ENCODE data around the gene ALDH9A1.

The ALDH9A1 gene

DNA sequence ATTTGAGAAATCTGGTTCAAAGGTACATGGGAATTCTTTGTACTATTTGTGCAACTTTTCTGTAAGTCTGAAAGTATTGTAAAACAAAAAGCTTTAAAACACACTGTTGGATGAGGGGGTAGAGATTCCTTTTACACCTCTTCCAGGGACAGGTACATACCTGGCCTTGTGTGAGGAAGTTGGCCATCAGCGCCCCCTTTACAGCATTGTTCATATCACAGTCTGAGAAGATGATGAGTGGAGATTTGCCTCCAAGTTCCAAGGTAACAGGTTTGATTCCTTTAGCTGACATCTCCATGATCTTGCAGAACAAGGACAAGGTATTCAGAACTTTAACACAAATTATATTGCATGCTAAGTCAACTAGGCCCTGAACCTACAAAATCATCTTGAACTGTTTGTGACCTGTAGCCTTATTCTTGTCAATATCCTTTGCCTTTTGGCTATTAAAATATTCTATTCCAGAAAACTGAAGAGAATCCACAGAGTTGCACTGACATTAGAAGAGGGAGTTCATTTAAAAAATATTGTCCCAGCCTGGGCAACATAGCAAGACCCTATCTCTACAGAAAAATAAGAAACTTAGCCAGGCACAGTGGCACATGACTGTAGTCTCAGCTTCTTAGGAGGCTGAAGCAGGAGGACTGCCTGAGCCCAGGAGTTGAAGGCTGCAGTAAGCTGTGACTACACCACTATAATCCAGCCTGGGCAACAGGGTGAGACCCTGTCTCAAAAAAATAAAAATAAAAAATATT is 18.9 kb downstream of the ALDH9A1 start:
- Histone ChIP-seq H3K4me1 (ENCODE audit: insufficient read depth, poor library complexity, severe bottlenecking) (no peaks in the 10 kb centered on the region), H3K9me3 (ENCODE audit: severe bottlenecking) (no peaks in the 10 kb centered on the region), H3K4me3 (ENCODE audit: severe bottlenecking) (no peak overlapping the region), H3K27ac (ENCODE audit: poor library complexity, severe bottlenecking) (no peak overlapping the region), H3K36me3 (ENCODE audit: low read depth) (peaks cover 86% of the 10 kb centered on the region), H3K27me3 (ENCODE audit: insufficient read depth, poor library complexity, severe bottlenecking) (no peaks in the 10 kb centered on the region)
- no peak for ATAC-seq (ENCODE audit: low read depth)
- DNase-seq (ENCODE audit: low spot score): no peak
- TF ChIP-seq, protein P1, sequence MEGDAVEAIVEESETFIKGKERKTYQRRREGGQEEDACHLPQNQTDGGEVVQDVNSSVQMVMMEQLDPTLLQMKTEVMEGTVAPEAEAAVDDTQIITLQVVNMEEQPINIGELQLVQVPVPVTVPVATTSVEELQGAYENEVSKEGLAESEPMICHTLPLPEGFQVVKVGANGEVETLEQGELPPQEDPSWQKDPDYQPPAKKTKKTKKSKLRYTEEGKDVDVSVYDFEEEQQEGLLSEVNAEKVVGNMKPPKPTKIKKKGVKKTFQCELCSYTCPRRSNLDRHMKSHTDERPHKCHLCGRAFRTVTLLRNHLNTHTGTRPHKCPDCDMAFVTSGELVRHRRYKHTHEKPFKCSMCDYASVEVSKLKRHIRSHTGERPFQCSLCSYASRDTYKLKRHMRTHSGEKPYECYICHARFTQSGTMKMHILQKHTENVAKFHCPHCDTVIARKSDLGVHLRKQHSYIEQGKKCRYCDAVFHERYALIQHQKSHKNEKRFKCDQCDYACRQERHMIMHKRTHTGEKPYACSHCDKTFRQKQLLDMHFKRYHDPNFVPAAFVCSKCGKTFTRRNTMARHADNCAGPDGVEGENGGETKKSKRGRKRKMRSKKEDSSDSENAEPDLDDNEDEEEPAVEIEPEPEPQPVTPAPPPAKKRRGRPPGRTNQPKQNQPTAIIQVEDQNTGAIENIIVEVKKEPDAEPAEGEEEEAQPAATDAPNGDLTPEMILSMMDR (IDR thresholded peaks at IDR 0.05; ENCODE audit: poor library complexity, severe bottlenecking): no peak

DNA sequence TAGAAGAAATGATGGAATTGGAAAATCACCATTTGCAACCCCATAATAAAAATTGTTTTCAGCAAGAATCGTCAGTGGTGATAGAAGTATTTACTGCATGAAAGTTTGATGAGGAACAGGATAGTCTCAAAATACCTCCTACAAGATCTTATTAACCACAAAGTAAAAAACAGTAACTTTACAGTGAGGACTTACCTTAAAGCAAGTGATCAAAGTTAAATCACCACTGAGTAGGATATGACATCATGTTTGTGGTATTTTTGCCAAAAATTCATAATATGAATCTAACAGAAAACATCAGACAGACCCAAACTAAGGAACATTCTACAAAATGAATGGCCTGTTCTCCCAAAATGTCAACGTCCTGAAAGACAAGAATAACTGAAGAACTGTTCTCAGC is 19.9 kb downstream of the ALDH9A1 start:
- no peaks in the 10 kb centered on the region for H3K27me3 ChIP-seq (ENCODE audit: insufficient read depth, poor library complexity, severe bottlenecking)
- no peak for ATAC-seq (ENCODE audit: low read depth)
- no peak overlapping the region for H3K4me3 ChIP-seq (ENCODE audit: severe bottlenecking)
- H3K27ac ChIP-seq (ENCODE audit: poor library complexity, severe bottlenecking): no peak overlapping the region
- DNase-seq (ENCODE audit: low spot score): no peak
- peaks cover 83% of the 10 kb centered on the region for H3K36me3 ChIP-seq (ENCODE audit: low read depth)
- H3K9me3 ChIP-seq (ENCODE audit: severe bottlenecking): no peaks in the 10 kb centered on the region
- H3K4me1 ChIP-seq (ENCODE audit: insufficient read depth, poor library complexity, severe bottlenecking): no peaks in the 10 kb centered on the region
- TF ChIP-seq, protein P1 (IDR thresholded peaks at IDR 0.05; ENCODE audit: poor library complexity, severe bottlenecking): no peak

DNA sequence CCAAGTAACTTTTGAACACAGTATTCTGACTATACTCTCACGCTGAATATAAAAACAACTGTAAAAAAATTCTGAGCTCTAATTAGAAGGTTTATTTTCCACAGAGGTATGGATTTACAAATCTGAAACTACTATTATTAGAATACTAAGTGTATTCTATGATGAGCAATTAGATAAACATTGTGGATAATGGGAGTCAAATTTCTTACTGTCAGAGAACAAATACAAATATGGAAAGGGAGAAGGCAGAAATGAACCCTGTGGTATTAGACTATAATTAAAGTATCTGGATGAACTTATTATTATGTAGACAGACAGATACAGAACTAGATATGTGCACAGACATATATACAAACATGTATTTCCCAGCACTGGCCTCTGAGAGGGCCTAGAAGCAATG is 22.6 kb downstream of the ALDH9A1 start:
- no peak for ATAC-seq (ENCODE audit: low read depth)
- H3K4me1 ChIP-seq (ENCODE audit: insufficient read depth, poor library complexity, severe bottlenecking): no peaks in the 10 kb centered on the region
- H3K27me3 ChIP-seq (ENCODE audit: insufficient read depth, poor library complexity, severe bottlenecking): no peaks in the 10 kb centered on the region
- no peak overlapping the region for H3K27ac ChIP-seq (ENCODE audit: poor library complexity, severe bottlenecking)
- TF ChIP-seq, protein P1 (IDR thresholded peaks at IDR 0.05; ENCODE audit: poor library complexity, severe bottlenecking): no peak
- H3K36me3 ChIP-seq (ENCODE audit: low read depth): peaks cover 72% of the 10 kb centered on the region
- no peaks in the 10 kb centered on the region for H3K9me3 ChIP-seq (ENCODE audit: severe bottlenecking)
- DNase-seq (ENCODE audit: low spot score): no peak
- H3K4me3 ChIP-seq (ENCODE audit: severe bottlenecking): no peak overlapping the region

DNA sequence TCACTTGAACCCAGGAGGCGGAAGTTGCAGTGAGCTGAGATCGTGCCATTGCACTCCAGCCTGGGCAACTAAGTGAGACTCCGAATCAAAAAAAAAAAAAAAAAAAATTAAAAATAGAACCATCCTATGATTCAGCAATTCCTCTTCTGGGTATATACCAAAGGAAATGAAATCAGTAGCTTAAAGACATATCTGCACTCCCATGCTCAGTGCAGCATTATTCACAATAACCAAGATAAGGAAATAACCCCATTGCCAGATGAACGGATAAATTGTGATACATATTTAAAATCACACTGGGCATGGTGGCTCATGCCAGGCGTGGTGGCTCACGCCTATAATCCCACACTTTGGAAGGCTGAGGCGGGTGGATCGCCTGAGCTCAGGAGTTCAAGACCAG is 23.8 kb downstream of the ALDH9A1 start:
- Histone ChIP-seq H3K27me3 (ENCODE audit: insufficient read depth, poor library complexity, severe bottlenecking) (no peaks in the 10 kb centered on the region), H3K9me3 (ENCODE audit: severe bottlenecking) (no peaks in the 10 kb centered on the region), H3K4me1 (ENCODE audit: insufficient read depth, poor library complexity, severe bottlenecking) (no peaks in the 10 kb centered on the region), H3K4me3 (ENCODE audit: severe bottlenecking) (no peak overlapping the region), H3K27ac (ENCODE audit: poor library complexity, severe bottlenecking) (no peak overlapping the region), H3K36me3 (ENCODE audit: low read depth) (peaks cover 67% of the 10 kb centered on the region)
- no peak for DNase-seq (ENCODE audit: low spot score)
- ATAC-seq (ENCODE audit: low read depth): no peak
- TF ChIP-seq, protein P1 (IDR thresholded peaks at IDR 0.05; ENCODE audit: poor library complexity, severe bottlenecking): no peak

DNA sequence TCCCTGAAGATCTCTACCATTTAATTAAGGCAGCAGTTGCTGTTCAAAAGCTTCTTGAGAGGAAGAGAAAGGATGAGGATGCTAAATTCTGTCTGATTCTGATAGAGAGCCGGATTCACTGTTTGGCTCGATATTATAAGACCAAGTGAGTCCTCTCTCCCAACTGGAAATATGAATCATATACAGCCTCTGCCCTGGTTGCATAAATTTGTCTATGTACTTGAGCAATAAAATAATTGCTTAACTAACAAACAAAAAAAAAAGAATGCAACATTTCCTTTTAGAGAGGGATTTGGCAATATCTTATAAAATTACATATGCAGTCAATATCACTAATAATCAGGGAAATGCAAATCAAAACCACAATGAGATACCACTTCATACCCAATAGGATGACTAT is 26.8 kb downstream of the ALDH9A1 start:
- ATAC-seq (ENCODE audit: low read depth) (no peak), DNase-seq (ENCODE audit: low spot score) (no peak)
- no peaks in the 10 kb centered on the region for H3K4me1 ChIP-seq (ENCODE audit: insufficient read depth, poor library complexity, severe bottlenecking)
- no peaks in the 10 kb centered on the region for H3K9me3 ChIP-seq (ENCODE audit: severe bottlenecking)
- H3K27me3 ChIP-seq (ENCODE audit: insufficient read depth, poor library complexity, severe bottlenecking): no peaks in the 10 kb centered on the region
- no peak overlapping the region for H3K4me3 ChIP-seq (ENCODE audit: severe bottlenecking)
- H3K27ac ChIP-seq (ENCODE audit: poor library complexity, severe bottlenecking): no peak overlapping the region
- TF ChIP-seq, protein P1 (IDR thresholded peaks at IDR 0.05; ENCODE audit: poor library complexity, severe bottlenecking): no peak
- H3K36me3 ChIP-seq (ENCODE audit: low read depth): peaks cover 72% of the 10 kb centered on the region

Data from RWPE2 (cell line).